ENCODE measurements around the gene MTA2. TPM values are rescaled to one million over a fixed set of nuclear protein-coding genes. Genes with fewer than 3 reads are reported as not detected.
A peak's percentile ranks its signal among the peaks of the same experiment; 100 is the strongest.

Gene MTA2
- total and polyA plus RNA-seq, 3 donors from 2014 or later: 87.6 to 115 (median 97.2) TPM

- WGBS, 2 donors: 80 to 87% methylated on average over 8 of the region's 8 CpGs
- TF ChIP-seq POLR2A (IDR thresholded peaks at IDR 0.05): no peak
- no peak for TF ChIP-seq CTCF (IDR thresholded peaks at IDR 0.05)
- intact Hi-C loops (cut with DNase I; ENCODE audit: low total_unique reads): no loop called here
- H3K27ac ChIP-seq: no peak overlapping the region
- H3K9me3 ChIP-seq: no peaks in the 10 kb centered on the region
- no peak overlapping the region for H3K4me3 ChIP-seq
- H3K36me3 ChIP-seq (ENCODE audit: low read depth, missing control alignments): no peaks in the 10 kb centered on the region
- peaks cover 33% of the 10 kb centered on the region for H3K4me1 ChIP-seq
- no peak for DNase-seq
- H3K27me3 ChIP-seq: no peaks in the 10 kb centered on the region
Observed at GRCh38 chr11:62595124-62595523, 6.5 kb downstream of the MTA2 start.

- Histone ChIP-seq H3K4me3 (no peak overlapping the region), H3K27me3 (no peaks in the 10 kb centered on the region), H3K36me3 (ENCODE audit: low read depth, missing control alignments) (no peaks in the 10 kb centered on the region), H3K27ac (no peak overlapping the region), H3K4me1 (peaks cover 22% of the 10 kb centered on the region), H3K9me3 (no peaks in the 10 kb centered on the region)
- peak in 2 of 3 experiments; percentile 24 to 32 for TF ChIP-seq CTCF (IDR thresholded peaks at IDR 0.05)
- no peak for TF ChIP-seq POLR2A (IDR thresholded peaks at IDR 0.05)
- peak; percentile 83 for DNase-seq
- 60 to 66% methylated on average over 11 to 13 of the region's 13 CpGs for WGBS, 2 donors
- intact Hi-C loops (cut with DNase I; ENCODE audit: low total_unique reads): no loop called here
Observed at GRCh38 chr11:62593434-62594044, 8.1 kb downstream of the MTA2 start.

- 64 to 73% methylated on average over 8 of the region's 8 CpGs for WGBS, 2 donors
- no peak for TF ChIP-seq POLR2A (IDR thresholded peaks at IDR 0.05)
- TF ChIP-seq CTCF (IDR thresholded peaks at IDR 0.05): no peak
- H3K27ac ChIP-seq: peak overlapping the region; percentile 87 to 92
- H3K9me3 ChIP-seq: no peaks in the 10 kb centered on the region
- DNase-seq: no peak
- H3K4me1 ChIP-seq: peaks cover 21% of the 10 kb centered on the region
- no peaks in the 10 kb centered on the region for H3K27me3 ChIP-seq
- no peaks in the 10 kb centered on the region for H3K36me3 ChIP-seq (ENCODE audit: low read depth, missing control alignments)
- intact Hi-C loops (cut with DNase I; ENCODE audit: low total_unique reads): no loop called here
- H3K4me3 ChIP-seq: no peak overlapping the region
Observed at GRCh38 chr11:62592989-62593421, 8.7 kb downstream of the MTA2 start.

- WGBS, 2 donors: 2 to 8% methylated on average over 10 to 17 of the region's 17 CpGs
- H3K27ac ChIP-seq: peak overlapping the region; percentile 87 to 92
- peak overlapping the region; percentile 75 to 89 for H3K4me3 ChIP-seq
- H3K9me3 ChIP-seq: no peaks in the 10 kb centered on the region
- H3K4me1 ChIP-seq: peaks cover 21% of the 10 kb centered on the region
- intact Hi-C loops (cut with DNase I; ENCODE audit: low total_unique reads): no loop called here
- peak; percentile 33 for DNase-seq
- H3K36me3 ChIP-seq (ENCODE audit: low read depth, missing control alignments): no peaks in the 10 kb centered on the region
- no peaks in the 10 kb centered on the region for H3K27me3 ChIP-seq
- no peak for TF ChIP-seq CTCF (IDR thresholded peaks at IDR 0.05)
- TF ChIP-seq POLR2A (IDR thresholded peaks at IDR 0.05): no peak
Observed at GRCh38 chr11:62592146-62592815, 9.4 kb downstream of the MTA2 start.
